GM12878 (cell line): ENCODE results near the gene MARCHF2. TPM values are rescaled to one million over a fixed set of nuclear protein-coding genes. Genes with fewer than 3 reads are reported as not detected.

ENCODE experiments used
- ATAC-seq: fragments of 200-7000 bp; cut with Tn5 transposase; 3 replicates; pipeline ENCODE4 v1.9.1; 2020; ENCODE audit warnings: mild to moderate bottlenecking, moderate library complexity
- BruUV-seq: library from RNA; stranded (reverse); fragments of 400-500 nt; replicated peaks from 2 replicates; lab custom pipeline; 2021; lab: Mats Ljungman, UMichigan
- CTCF ChIA-PET: fragments of 300-600 bp; sonication (Branson Sonifier 250); formaldehyde crosslinking; extraction: SDS; loops from one replicate; lab custom pipeline; 2021; ENCODE audit warnings: inconsistent platforms; lab: Yijun Ruan, JAX
- POLR2A ChIA-PET: fragments of 350-600 bp; formaldehyde crosslinking; extraction: SDS; loops from one replicate; lab custom pipeline; 2021; ENCODE audit warnings: inconsistent platforms; lab: Charles Lee
- RAD21 ChIA-PET: fragments of 300-600 bp; sonication (Branson Sonifier 250); formaldehyde crosslinking; loops from one replicate; lab custom pipeline; 2023; ENCODE audit warnings: antibody characterized with exemption; ENCODE audit not compliant: unreplicated experiment; lab: Charles Lee
- SMC1A ChIA-PET: fragments of 300-600 bp; sonication (Branson Sonifier 250); formaldehyde crosslinking; loops from one replicate; lab custom pipeline; 2023; ENCODE audit not compliant: unreplicated experiment, uncharacterized antibody; lab: Charles Lee
- DNase-seq: peaks from one replicate; pipeline ENCODE4 v3.0.0-alpha.2; 2011; ENCODE audit warnings: low read depth, low spot score
- FAIRE-seq: peaks from 3 replicates; lab custom pipeline; 2011; peaks lifted over from hg19 to GRCh38; lab: Jason Lieb, UNC
- H2AFZ ChIP-seq: 2 replicates; pipeline ENCODE4 v1.6.0; 2011; ENCODE audit warnings: low read depth, low read length, control low read depth; ENCODE audit not compliant: control insufficient read depth
- H3K27ac ChIP-seq: 2 replicates; pipeline ENCODE4 v1.5.1; 2011; ENCODE audit warnings: control low read depth; ENCODE audit not compliant: control insufficient read depth, insufficient read depth
- H3K27me3 ChIP-seq, 2 experiments: replicated peaks in 1 of 2; 2 replicates each; pipeline versions ENCODE4 v1.6.0 to v1.6.1; 2011; ENCODE audit warnings: low read length in 1 of 2; ENCODE audit not compliant: control insufficient read depth in 2 of 2, insufficient read depth in 2 of 2
- H3K36me3 ChIP-seq, 2 experiments: 2 replicates each; pipeline ENCODE4 v1.5.1; 2011; ENCODE audit warnings: low read length in 1 of 2; ENCODE audit not compliant: control insufficient read depth in 2 of 2, insufficient read depth in 2 of 2
- H3K4me1 ChIP-seq: 2 replicates; pipeline ENCODE4 v1.6.1; 2011; ENCODE audit warnings: mild to moderate bottlenecking, low read length, moderate library complexity, mixed read lengths; ENCODE audit not compliant: control insufficient read depth, insufficient read depth
- H3K4me2 ChIP-seq: 2 replicates; pipeline ENCODE4 v1.6.0; 2011; ENCODE audit warnings: control low read depth; ENCODE audit not compliant: control insufficient read depth, insufficient read depth
- H3K4me3 ChIP-seq: fragments of 200-600 bp; sonication (generic); 2 replicates; pipeline ENCODE4 v1.5.1; 2016
- H3K79me2 ChIP-seq: 2 replicates; pipeline ENCODE4 v1.6.0; 2011; ENCODE audit warnings: low read length; ENCODE audit not compliant: control insufficient read depth, insufficient read depth
- H3K9ac ChIP-seq: 2 replicates; pipeline ENCODE4 v1.8.0; 2011; ENCODE audit warnings: low read length, control low read depth, mixed read lengths; ENCODE audit not compliant: control insufficient read depth, insufficient read depth
- H3K9me3 ChIP-seq: replicated peaks from 3 replicates; pipeline ENCODE4 v1.5.1; 2011; ENCODE audit warnings: mild to moderate bottlenecking, low read length; ENCODE audit not compliant: control insufficient read depth, insufficient read depth
- H4K20me1 ChIP-seq: 2 replicates; pipeline ENCODE4 v1.6.0; 2011; ENCODE audit not compliant: control insufficient read depth, insufficient read depth
- KDM1A ChIP-seq: fragments of 200-600 bp; sonication (generic); IDR thresholded peaks from 2 replicates; pipeline ENCODE4 v1.6.1; 2016; ENCODE audit warnings: borderline replicate concordance
- KLF5 ChIP-seq: fragments of 450-650 bp; IDR thresholded peaks from 2 replicates; pipeline ENCODE4 v1.6.1; 2014; ENCODE audit warnings: mild to moderate bottlenecking; ENCODE audit not compliant: partially characterized antibody
- PAX5 ChIP-seq: IDR thresholded peaks from 2 replicates; pipeline ENCODE4 v1.6.1; 2011; ENCODE audit warnings: low read depth, low read length, borderline replicate concordance
- PBX3 ChIP-seq: IDR thresholded peaks from 2 replicates; pipeline ENCODE4 v1.6.1; 2011; ENCODE audit warnings: mild to moderate bottlenecking, low read depth, low read length, moderate library complexity; ENCODE audit not compliant: insufficient replicate concordance
- RBBP5 ChIP-seq: fragments of 200-600 bp; sonication (generic); conservative IDR thresholded peaks from 2 replicates; pipeline ENCODE4 v1.6.1; 2016
- ZSCAN29 ChIP-seq: fragments of 450-650 bp; IDR thresholded peaks from 2 replicates; pipeline ENCODE4 v1.6.1; 2017; ENCODE audit warnings: mild to moderate bottlenecking, moderate library complexity
- WGBS: methylation state at CpG from one replicate; pipeline ENCODE4 v1.1.6; 2016; ENCODE audit warnings: low lambda C conversion rate; ENCODE audit not compliant: insufficient replicate concordance, insufficient coverage; ENCODE audit errors: missing lambda C conversion rate; 5-methylcytosine and 5-hydroxymethylcytosine counted together
- in situ Hi-C: fragments of 300-500 bp; cut with MboI; formaldehyde crosslinking; loops from 9 replicates; pipeline ENCODE4 v1.14.3; 2018; ENCODE audit warnings: mixed read lengths
- intact Hi-C: fragments of 100-400 bp; cut with micrococcal nuclease; formaldehyde crosslinking; loops from one replicate; pipeline ENCODE4 v1.14.2; 2022; ENCODE audit not compliant: unreplicated experiment
- polyA plus RNA-seq, 11 experiments: library from polyadenylated mRNA; depleted of rRNA in 4 of 11; unstranded in 6 of 11; stranded (reverse) in 5 of 11; fragments of >200 nt; fragmentation: Nextera tagmentation in 4 of 11; fragmentation: Illumina TruSeq in 1 of 11; extraction: Ambion mirVana in 4 of 11; extraction: Trizol in 1 of 11; gene quantifications; 1 replicate in 1 of 11; 2 replicates in 10 of 11; pipeline versions ENCODE4 v1.2.1 to v1.2.3, GENCODE V29; 2011 to 2016; ENCODE audit warnings: inconsistent platforms in 2 of 11, missing spikeins in 2 of 11, low read depth in 1 of 11
- total RNA-seq, 4 experiments: library from RNA; depleted of rRNA in 3 of 4; stranded (reverse); fragments of >200 nt in 3 of 4; fragmentation: Illumina TruSeq in 1 of 4; extraction: Trizol in 1 of 4; gene quantifications; 2 replicates each; pipeline versions ENCODE4 v1.2.1 to v1.2.3, GENCODE V29; 2013 to 2021

MARCHF2 gene
- total and polyA plus RNA-seq, 10 of the 15 experiments (the other 5 are each of a cell fraction or from before 2014, with no cell fraction given), result 1.6 to 30.3 (median 10.8) TPM

DNA sequence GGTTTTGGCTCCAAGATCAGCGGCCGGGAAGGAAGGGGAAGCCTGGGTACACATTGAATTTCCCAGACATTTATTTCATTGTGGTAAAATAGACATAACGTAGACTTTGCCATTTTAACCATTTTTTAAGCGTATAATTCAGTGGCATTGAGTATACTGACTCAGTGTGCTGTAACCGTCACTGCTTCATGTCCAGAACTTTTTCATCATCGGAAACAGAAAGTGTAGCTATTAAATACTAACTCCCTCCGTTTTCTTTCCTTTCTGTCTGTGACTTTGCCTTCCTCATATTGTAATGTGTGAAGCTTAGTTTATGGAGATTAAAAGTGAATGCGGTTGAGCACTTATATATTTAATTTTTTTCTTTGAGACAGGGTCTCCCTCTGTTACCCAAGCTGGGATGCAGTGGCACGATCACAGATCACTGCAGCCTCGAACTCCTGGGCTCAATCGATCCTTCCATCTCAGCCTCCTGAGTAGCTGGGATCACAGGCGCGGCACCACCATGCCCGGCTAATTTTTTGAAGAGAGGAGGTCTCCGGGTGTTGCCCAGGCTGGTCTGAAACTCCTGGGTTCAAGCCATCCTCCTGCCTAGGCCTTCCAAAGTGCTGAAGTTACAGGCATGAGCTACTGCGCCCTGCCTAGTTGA is 33.1 kb downstream of the MARCHF2 start:
- TF ChIP-seq ZSCAN29 (no peak), PBX3 (no peak), PAX5 (no peak), KLF5 (no peak), RBBP5 (no peak), KDM1A (no peak)
- peak overlapping the region; percentile 85 for H3K4me3 ChIP-seq
- no peaks in the 10 kb centered on the region for H3K27me3 ChIP-seq
- intact Hi-C loops, result no loop called here
- H3K79me2 ChIP-seq, result peaks cover 59% of the 10 kb centered on the region
- H4K20me1 ChIP-seq, result peaks cover 13% of the 10 kb centered on the region
- peak overlapping the region; percentile 85 for H3K27ac ChIP-seq
- 4% methylated on average over 16 of the region's 16 CpGs for WGBS
- CTCF ChIA-PET, result interaction anchor here (0.6 to 3.7 kb wide), 9 partner anchors 10 to 690 kb away, joined by 3 to 20 read pairs (median 7); partner anchors contain the start of genes MARCHF2, MYO1F and RAB11B
- in situ Hi-C loops, result no loop called here
- ATAC-seq (no peak), DNase-seq (no peak), FAIRE-seq (no peak)
- BruUV-seq, result TSS peak; percentile 67
- H3K36me3 ChIP-seq, result peaks cover 0 to 9% of the 10 kb centered on the region in 2 experiments; a peak in 2 of 4 replicates
- peak overlapping the region; percentile 99 for H3K9ac ChIP-seq
- no peaks in the 10 kb centered on the region for H3K9me3 ChIP-seq
- no peak overlapping the region for H2AFZ ChIP-seq
- H3K4me2 ChIP-seq, result peak overlapping the region; percentile 86
- POLR2A ChIA-PET, result interaction anchor here (0.6 to 3.1 kb wide), 7 partner anchors 10 to 103 kb away, joined by 3 to 14 read pairs (median 6); partner anchors contain the start of genes KANK3 and MARCHF2
- RAD21 ChIA-PET, result interaction anchor here (0.5 to 2.0 kb wide), 5 partner anchors 32 to 133 kb away, joined by 3 to 8 read pairs (median 3); partner anchors contain the start of genes MARCHF2 and ZNF414
- SMC1A ChIA-PET, result interaction anchor here (0.6 to 1.5 kb wide), 6 partner anchors 10 to 724 kb away, joined by 3 to 7 read pairs (median 3); no protein-coding TSS in a partner anchor
- peaks cover 13% of the 10 kb centered on the region for H3K4me1 ChIP-seq
